ENCODE measurements around the gene SELENOT. TPM values are rescaled to one million over a fixed set of nuclear protein-coding genes. Genes with fewer than 3 reads are reported as not detected.

Gene SELENOT
- total RNA-seq, 1 donor from 2014 or later, result 70.3 TPM

- Histone ChIP-seq H3K4me1 (peaks cover 3% of the 10 kb centered on the region), H3K36me3 (no peaks in the 10 kb centered on the region), H3K27ac (replicated peaks) (no peak overlapping the region), H3K4me3 (no peak overlapping the region), H3K27me3 (ENCODE audit: low read depth) (no peaks in the 10 kb centered on the region), H3K9me3 (replicated peaks) (no peaks in the 10 kb centered on the region)
- TF ChIP-seq CTCF (IDR thresholded peaks at IDR 0.05; ENCODE audit: borderline replicate concordance), result no peak
- DNase-seq, result no peak
- intact Hi-C loops (cut with micrococcal nuclease), result no loop called here
Observed at GRCh38 chr3:150640256-150640655, 37.1 kb downstream of the SELENOT start.

GRCh38 chr3:150653110-150653561 is 50.0 kb downstream of the SELENOT start:
- H3K9me3 ChIP-seq (replicated peaks), result no peaks in the 10 kb centered on the region
- H3K4me1 ChIP-seq, result no peaks in the 10 kb centered on the region
- H3K27me3 ChIP-seq (ENCODE audit: low read depth), result no peaks in the 10 kb centered on the region
- no peak for DNase-seq
- TF ChIP-seq CTCF (IDR thresholded peaks at IDR 0.05; ENCODE audit: borderline replicate concordance), result no peak
- no peaks in the 10 kb centered on the region for H3K36me3 ChIP-seq
- no peak overlapping the region for H3K4me3 ChIP-seq
- H3K27ac ChIP-seq (replicated peaks), result no peak overlapping the region
- intact Hi-C loops (cut with micrococcal nuclease), result no loop called here

GRCh38 chr3:150656316-150656715 is 53.2 kb downstream of the SELENOT start:
- no peaks in the 10 kb centered on the region for H3K27me3 ChIP-seq (ENCODE audit: low read depth)
- no peaks in the 10 kb centered on the region for H3K36me3 ChIP-seq
- no peak overlapping the region for H3K27ac ChIP-seq (replicated peaks)
- intact Hi-C loops (cut with micrococcal nuclease), result no loop called here
- no peaks in the 10 kb centered on the region for H3K9me3 ChIP-seq (replicated peaks)
- no peak for TF ChIP-seq CTCF (IDR thresholded peaks at IDR 0.05; ENCODE audit: borderline replicate concordance)
- no peaks in the 10 kb centered on the region for H3K4me1 ChIP-seq
- H3K4me3 ChIP-seq, result no peak overlapping the region
- DNase-seq, result no peak

- no peaks in the 10 kb centered on the region for H3K4me1 ChIP-seq
- DNase-seq, result no peak
- TF ChIP-seq CTCF (IDR thresholded peaks at IDR 0.05; ENCODE audit: borderline replicate concordance), result no peak
- intact Hi-C loops (cut with micrococcal nuclease), result no loop called here
- no peak overlapping the region for H3K4me3 ChIP-seq
- no peaks in the 10 kb centered on the region for H3K27me3 ChIP-seq (ENCODE audit: low read depth)
- no peaks in the 10 kb centered on the region for H3K36me3 ChIP-seq
- H3K9me3 ChIP-seq (replicated peaks), result no peaks in the 10 kb centered on the region
- H3K27ac ChIP-seq (replicated peaks), result no peak overlapping the region
Observed at GRCh38 chr3:150662410-150663200, 59.5 kb downstream of the SELENOT start.

- no peaks in the 10 kb centered on the region for H3K4me1 ChIP-seq
- H3K27ac ChIP-seq (replicated peaks), result no peak overlapping the region
- intact Hi-C loops (cut with micrococcal nuclease), result no loop called here
- no peak overlapping the region for H3K4me3 ChIP-seq
- no peaks in the 10 kb centered on the region for H3K36me3 ChIP-seq
- no peak for TF ChIP-seq CTCF (IDR thresholded peaks at IDR 0.05; ENCODE audit: borderline replicate concordance)
- H3K9me3 ChIP-seq (replicated peaks), result no peaks in the 10 kb centered on the region
- H3K27me3 ChIP-seq (ENCODE audit: low read depth), result no peaks in the 10 kb centered on the region
- no peak for DNase-seq
Observed at GRCh38 chr3:150663461-150663860, 60.3 kb downstream of the SELENOT start.
